Left ventricle myocardium inferior (tissue), 1 donor: ENCODE data around the gene USP5. TPM values are rescaled to one million over a fixed set of nuclear protein-coding genes. Genes with fewer than 3 reads are reported as not detected.

Source experiments
- DNase-seq: peaks from one replicate; pipeline ENCODE4 v3.0.0-alpha.2; 2020
- H3K27ac ChIP-seq: fragments of 200-600 bp; replicated peaks from 2 replicates; pipeline ENCODE4 v1.8.0; 2021
- H3K27me3 ChIP-seq: fragments of 200-600 bp; 2 replicates; pipeline ENCODE4 v1.8.0; 2021; ENCODE audit warnings: low read depth
- H3K36me3 ChIP-seq: fragments of 200-600 bp; 2 replicates; pipeline ENCODE4 v1.8.0; 2021
- H3K4me1 ChIP-seq: fragments of 200-600 bp; 2 replicates; pipeline ENCODE4 v1.8.0; 2021
- H3K4me3 ChIP-seq: fragments of 200-600 bp; 2 replicates; pipeline ENCODE4 v1.8.0; 2021; ENCODE audit warnings: mild to moderate bottlenecking, moderate library complexity
- H3K9me3 ChIP-seq: fragments of 200-600 bp; replicated peaks from 2 replicates; pipeline ENCODE4 v1.8.0; 2021
- CTCF ChIP-seq: fragments of 200-600 bp; IDR thresholded peaks from 2 replicates; pipeline ENCODE4 v1.8.0; 2021; ENCODE audit warnings: antibody characterized with exemption, mild to moderate bottlenecking, borderline replicate concordance
- intact Hi-C: fragments of 100-400 bp; cut with micrococcal nuclease; formaldehyde crosslinking; loops from one replicate; pipeline ENCODE4 v1.11.0; 2022
- total RNA-seq: library from RNA; stranded (reverse); fragmentation: NEBNext Ultra II Directional; extraction: Animal tissue kit (Norgen Biotek cat#: 25700); gene quantifications from one replicate; pipeline ENCODE4 v1.2.1, GENCODE V29; 2021
- donor health status: DM: no; HTN: yes; CAD: no; lungs with severe emphysema.

The USP5 gene
- total RNA-seq, 1 donor from 2014 or later, result 73.6 TPM

- H3K4me1 ChIP-seq, result peaks cover 52% of the 10 kb centered on the region
Observed at GRCh38 chr12:6829536-6830220, 22.3 kb upstream of the USP5 start.

GRCh38 chr12:6830286-6830890 is 21.6 kb upstream of the USP5 start:
- no peak for TF ChIP-seq CTCF
- peaks cover 5% of the 10 kb centered on the region for H3K27me3 ChIP-seq
- H3K4me1 ChIP-seq, result peaks cover 56% of the 10 kb centered on the region
- DNase-seq, result no peak
- peak overlapping the region; percentile 27 for H3K27ac ChIP-seq
- H3K36me3 ChIP-seq, result peaks cover 19% of the 10 kb centered on the region
- no peak overlapping the region for H3K4me3 ChIP-seq
- intact Hi-C loops, result no loop called here
- H3K9me3 ChIP-seq, result no peaks in the 10 kb centered on the region

More at GRCh38 chr12:6829536-6830220, 22.3 kb upstream of the USP5 start:
- Histone ChIP-seq H3K27me3 (peaks cover 5% of the 10 kb centered on the region), H3K36me3 (peaks cover 19% of the 10 kb centered on the region), H3K9me3 (no peaks in the 10 kb centered on the region), H3K27ac (peak overlapping the region; percentile 87), H3K4me3 (peak overlapping the region; percentile 92)
- intact Hi-C loops, result loop anchor here (5.0 kb wide), 1 partner anchor 82 kb away; no protein-coding TSS in a partner anchor
- peak; percentile 18 for TF ChIP-seq CTCF
- no peak for DNase-seq

- DNase-seq, result no peak
- intact Hi-C loops, result no loop called here
- Histone ChIP-seq H3K4me1 (peaks cover 56% of the 10 kb centered on the region), H3K4me3 (no peak overlapping the region), H3K36me3 (peaks cover 19% of the 10 kb centered on the region), H3K27me3 (peaks cover 5% of the 10 kb centered on the region), H3K9me3 (no peaks in the 10 kb centered on the region), H3K27ac (no peak overlapping the region)
- TF ChIP-seq CTCF, result no peak
Observed at GRCh38 chr12:6830999-6831398, 21.0 kb upstream of the USP5 start.

GRCh38 chr12:6831450-6831995 is 20.4 kb upstream of the USP5 start:
- H3K27me3 ChIP-seq, result peaks cover 5% of the 10 kb centered on the region
- TF ChIP-seq CTCF, result no peak
- intact Hi-C loops, result no loop called here
- peaks cover 22% of the 10 kb centered on the region for H3K36me3 ChIP-seq
- peak overlapping the region; percentile 83 for H3K27ac ChIP-seq
- no peak overlapping the region for H3K4me3 ChIP-seq
- no peak for DNase-seq
- no peaks in the 10 kb centered on the region for H3K9me3 ChIP-seq
- H3K4me1 ChIP-seq, result peaks cover 55% of the 10 kb centered on the region

- DNase-seq, result no peak
- Histone ChIP-seq H3K4me1 (peaks cover 50% of the 10 kb centered on the region), H3K36me3 (peaks cover 28% of the 10 kb centered on the region), H3K9me3 (no peaks in the 10 kb centered on the region), H3K27me3 (peaks cover 5% of the 10 kb centered on the region), H3K27ac (peak overlapping the region; percentile 83), H3K4me3 (no peak overlapping the region)
- intact Hi-C loops, result no loop called here
- no peak for TF ChIP-seq CTCF
Observed at GRCh38 chr12:6832125-6832524, 19.8 kb upstream of the USP5 start.
